ENCODE results near the gene HSD17B1.

Gene HSD17B1

GRCh38 chr17:42568341-42569111 lies 15.8 kb downstream of the HSD17B1 start:
- no peak for DNase-seq (ENCODE audit: low spot score)

- no peak for DNase-seq (ENCODE audit: low spot score)
These were observed 18.9 kb downstream of the HSD17B1 start for GRCh38 chr17:42571435-42572225.

GRCh38 chr17:42573095-42573494 lies 20.4 kb downstream of the HSD17B1 start:
- no peak for DNase-seq (ENCODE audit: low spot score)

GRCh38 chr17:42574463-42574862 lies 21.7 kb downstream of the HSD17B1 start:
- DNase-seq (ENCODE audit: low spot score) = no peak

- DNase-seq (ENCODE audit: low spot score) = no peak
These were observed 24.4 kb downstream of the HSD17B1 start for GRCh38 chr17:42577140-42577531.

GRCh38 chr17:42577532-42578281 lies 25.0 kb downstream of the HSD17B1 start, which contains the start of gene PSMC3IP:
Gene PSMC3IP, minus strand, starts transcription at chr17:42577729. Its CDS starts 43 bp downstream, at chr17:42577686.
- peak; percentile 99 for DNase-seq (ENCODE audit: low spot score)

GRCh38 chr17:42578282-42578869 lies 25.7 kb downstream of the HSD17B1 start:
- DNase-seq (ENCODE audit: low spot score) = peak; percentile 82

GRCh38 chr17:42579794-42580551 lies 27.2 kb downstream of the HSD17B1 start:
- DNase-seq (ENCODE audit: low spot score) = no peak

GRCh38 chr17:42581744-42582270 lies 29.1 kb downstream of the HSD17B1 start:
- DNase-seq (ENCODE audit: low spot score) = no peak

- DNase-seq (ENCODE audit: low spot score) = no peak
These were observed 32.2 kb downstream of the HSD17B1 start for GRCh38 chr17:42584880-42585279.

GRCh38 chr17:42585353-42585752 lies 32.6 kb downstream of the HSD17B1 start:
- no peak for DNase-seq (ENCODE audit: low spot score)

- no peak for DNase-seq (ENCODE audit: low spot score)
These were observed 33.9 kb downstream of the HSD17B1 start for GRCh38 chr17:42586514-42587230.

- DNase-seq (ENCODE audit: low spot score) = no peak
These were observed 38.2 kb downstream of the HSD17B1 start for GRCh38 chr17:42590886-42591285.

GRCh38 chr17:42591411-42591810 lies 38.7 kb downstream of the HSD17B1 start:
- DNase-seq (ENCODE audit: low spot score) = no peak

GRCh38 chr17:42596386-42596785 lies 43.7 kb downstream of the HSD17B1 start:
- DNase-seq (ENCODE audit: low spot score) = no peak

GRCh38 chr17:42598905-42599304 lies 46.2 kb downstream of the HSD17B1 start:
- DNase-seq (ENCODE audit: low spot score) = no peak

- no peak for DNase-seq (ENCODE audit: low spot score)
These were observed 50.6 kb downstream of the HSD17B1 start for GRCh38 chr17:42603318-42603717.
